Parathyroid adenoma (tissue), 2 donors: ENCODE results near the gene LY6G6C.

ENCODE experiments used
- H2AFZ ChIP-seq: fragments of 300-600 bp; sonication (generic); one replicate; pipeline ENCODE4 v1.7.0; 2017; ENCODE audit warnings: antibody characterized with exemption, mild to moderate bottlenecking
- H3K27ac ChIP-seq: fragments of 300-600 bp; sonication (generic); one replicate; pipeline ENCODE4 v1.7.0; 2017
- H3K27me3 ChIP-seq: fragments of 300-600 bp; sonication (generic); one replicate; pipeline ENCODE4 v1.7.0; 2017; ENCODE audit warnings: low read length; ENCODE audit not compliant: control insufficient read depth, insufficient read depth
- H3K36me3 ChIP-seq: fragments of 300-600 bp; sonication (generic); one replicate; pipeline ENCODE4 v1.7.0; 2017; ENCODE audit warnings: low read length; ENCODE audit not compliant: control insufficient read depth, insufficient read depth
- H3K4me1 ChIP-seq: fragments of 300-600 bp; sonication (generic); one replicate; pipeline ENCODE4 v1.7.0; 2017; ENCODE audit warnings: control low read depth
- H3K4me2 ChIP-seq: fragments of 300-600 bp; sonication (generic); one replicate; pipeline ENCODE4 v1.7.0; 2017; ENCODE audit warnings: low read length
- H3K4me3 ChIP-seq: fragments of 300-600 bp; sonication (generic); one replicate; pipeline ENCODE4 v1.7.0; 2017; ENCODE audit warnings: low read depth, low read length
- H3K79me2 ChIP-seq: fragments of 300-600 bp; sonication (generic); one replicate; pipeline ENCODE4 v1.7.0; 2017; ENCODE audit warnings: control low read depth
- H3K9ac ChIP-seq: fragments of 300-600 bp; sonication (generic); one replicate; pipeline ENCODE4 v1.7.0; 2017; ENCODE audit warnings: mild to moderate bottlenecking
- H3K9me3 ChIP-seq: fragments of 300-600 bp; sonication (generic); one replicate; pipeline ENCODE4 v1.7.0; 2017; ENCODE audit warnings: low read length; ENCODE audit not compliant: control insufficient read depth
- TF ChIP-seq, protein P1 (sequence below): fragments of 300-600 bp; sonication (generic); IDR thresholded peaks from one replicate; pipeline ENCODE4 v1.7.0; 2017; ENCODE audit warnings: antibody characterized with exemption, mild to moderate bottlenecking
- donor health status: primary hyperparathyroidism.

LY6G6C gene

DNA sequence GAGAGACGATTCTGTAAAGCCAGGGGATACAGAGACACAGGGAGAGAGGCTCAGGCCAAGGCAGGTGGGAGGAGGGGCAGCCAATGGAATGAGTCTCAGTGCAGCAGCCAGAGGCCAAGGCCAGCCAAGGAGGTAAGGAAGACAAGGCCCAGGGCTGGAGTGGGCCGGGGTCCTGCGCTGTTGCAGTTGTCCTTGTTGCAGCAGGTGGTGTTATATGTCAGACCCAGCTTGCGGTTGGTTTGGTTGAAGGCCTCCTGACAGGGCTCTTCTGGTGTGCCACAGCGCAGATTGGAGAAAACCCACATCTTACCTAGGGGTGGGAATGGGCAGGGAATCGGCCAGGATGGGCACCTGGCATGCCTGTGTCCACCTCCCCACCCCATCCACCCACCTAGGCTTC, 2.5 kb downstream of the LY6G6C start:
- no peak overlapping the region for H3K27ac ChIP-seq
- no peak overlapping the region for H3K9ac ChIP-seq
- no peaks in the 10 kb centered on the region for H3K9me3 ChIP-seq
- H3K4me2 ChIP-seq: no peak overlapping the region
- no peaks in the 10 kb centered on the region for H3K79me2 ChIP-seq
- no peaks in the 10 kb centered on the region for H3K36me3 ChIP-seq
- no peak overlapping the region for H3K4me3 ChIP-seq
- H3K4me1 ChIP-seq: peaks cover 14% of the 10 kb centered on the region
- H3K27me3 ChIP-seq: no peaks in the 10 kb centered on the region
- H2AFZ ChIP-seq: peak overlapping the region; percentile 3
- TF ChIP-seq, protein P1, sequence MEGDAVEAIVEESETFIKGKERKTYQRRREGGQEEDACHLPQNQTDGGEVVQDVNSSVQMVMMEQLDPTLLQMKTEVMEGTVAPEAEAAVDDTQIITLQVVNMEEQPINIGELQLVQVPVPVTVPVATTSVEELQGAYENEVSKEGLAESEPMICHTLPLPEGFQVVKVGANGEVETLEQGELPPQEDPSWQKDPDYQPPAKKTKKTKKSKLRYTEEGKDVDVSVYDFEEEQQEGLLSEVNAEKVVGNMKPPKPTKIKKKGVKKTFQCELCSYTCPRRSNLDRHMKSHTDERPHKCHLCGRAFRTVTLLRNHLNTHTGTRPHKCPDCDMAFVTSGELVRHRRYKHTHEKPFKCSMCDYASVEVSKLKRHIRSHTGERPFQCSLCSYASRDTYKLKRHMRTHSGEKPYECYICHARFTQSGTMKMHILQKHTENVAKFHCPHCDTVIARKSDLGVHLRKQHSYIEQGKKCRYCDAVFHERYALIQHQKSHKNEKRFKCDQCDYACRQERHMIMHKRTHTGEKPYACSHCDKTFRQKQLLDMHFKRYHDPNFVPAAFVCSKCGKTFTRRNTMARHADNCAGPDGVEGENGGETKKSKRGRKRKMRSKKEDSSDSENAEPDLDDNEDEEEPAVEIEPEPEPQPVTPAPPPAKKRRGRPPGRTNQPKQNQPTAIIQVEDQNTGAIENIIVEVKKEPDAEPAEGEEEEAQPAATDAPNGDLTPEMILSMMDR: no peak

DNA sequence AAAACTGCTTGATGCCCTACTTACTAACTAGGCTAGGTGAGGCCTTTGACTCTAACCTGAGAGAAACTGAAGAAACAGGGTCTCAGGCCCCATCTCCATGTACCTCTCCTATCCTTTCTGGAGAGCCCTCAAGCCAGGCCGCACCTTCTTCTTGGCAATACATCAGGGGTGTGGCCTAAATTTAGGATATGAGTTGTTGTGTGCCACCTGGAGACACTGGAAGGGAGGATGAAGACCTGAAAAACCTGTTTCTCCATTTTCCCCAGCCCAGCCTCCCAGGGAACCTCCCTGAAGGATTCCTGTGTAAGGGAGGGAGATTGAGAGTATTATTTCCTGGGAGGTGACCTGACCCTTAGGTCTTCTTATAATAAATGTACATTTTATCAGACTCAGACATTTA, 3.3 kb downstream of the LY6G6C start:
- peak overlapping the region; percentile 15 for H3K27ac ChIP-seq

DNA sequence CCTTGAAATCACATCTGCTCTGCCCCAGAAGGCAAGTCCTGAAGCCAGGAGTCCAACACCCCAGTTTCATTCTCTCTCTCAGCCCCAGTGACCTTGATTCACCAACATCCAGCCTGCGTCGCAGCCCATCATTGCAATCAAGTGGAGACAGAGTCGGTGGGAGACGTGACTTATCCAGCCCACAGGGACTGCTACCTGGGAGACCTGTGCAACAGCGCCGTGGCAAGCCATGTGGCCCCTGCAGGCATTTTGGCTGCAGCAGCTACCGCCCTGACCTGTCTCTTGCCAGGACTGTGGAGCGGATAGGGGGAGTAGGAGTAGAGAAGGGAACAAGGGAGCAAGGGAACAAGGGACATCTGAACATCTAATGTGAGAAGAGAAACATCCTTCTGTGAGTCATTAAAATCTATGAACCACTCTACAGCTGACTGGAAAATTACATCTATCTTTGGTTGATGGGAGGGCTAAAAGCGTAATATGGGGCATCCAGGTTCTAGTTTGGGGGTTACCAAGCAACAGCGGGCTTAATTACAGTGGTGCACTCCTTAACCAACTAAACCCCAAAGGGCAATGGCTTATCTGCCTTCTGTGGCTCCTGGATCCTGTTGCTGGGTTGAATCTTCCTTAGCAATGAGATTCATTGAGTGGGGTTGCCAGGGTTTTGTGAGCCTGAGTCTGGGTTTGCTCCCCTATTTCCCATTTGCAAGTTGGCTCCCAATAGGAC, 3.9 kb downstream of the LY6G6C start:
- H3K9me3 ChIP-seq: no peaks in the 10 kb centered on the region
- H2AFZ ChIP-seq: peak overlapping the region; percentile 3
- TF ChIP-seq, protein P1: peak; percentile 29
- peak overlapping the region; percentile 15 for H3K27ac ChIP-seq
- peaks cover 14% of the 10 kb centered on the region for H3K4me1 ChIP-seq
- H3K4me2 ChIP-seq: peak overlapping the region; percentile 45
- H3K79me2 ChIP-seq: no peaks in the 10 kb centered on the region
- no peaks in the 10 kb centered on the region for H3K27me3 ChIP-seq
- no peak overlapping the region for H3K4me3 ChIP-seq
- H3K36me3 ChIP-seq: no peaks in the 10 kb centered on the region
- no peak overlapping the region for H3K9ac ChIP-seq

More for the DNA sequence above, 3.3 kb downstream of the LY6G6C start:
- no peaks in the 10 kb centered on the region for H3K79me2 ChIP-seq
- TF ChIP-seq, protein P1: no peak
- H3K9me3 ChIP-seq: no peaks in the 10 kb centered on the region
- H3K4me2 ChIP-seq: peak overlapping the region; percentile 45
- peaks cover 14% of the 10 kb centered on the region for H3K4me1 ChIP-seq
- H3K27me3 ChIP-seq: no peaks in the 10 kb centered on the region
- no peaks in the 10 kb centered on the region for H3K36me3 ChIP-seq
- peak overlapping the region; percentile 3 for H2AFZ ChIP-seq
- H3K4me3 ChIP-seq: no peak overlapping the region
- H3K9ac ChIP-seq: no peak overlapping the region

DNA sequence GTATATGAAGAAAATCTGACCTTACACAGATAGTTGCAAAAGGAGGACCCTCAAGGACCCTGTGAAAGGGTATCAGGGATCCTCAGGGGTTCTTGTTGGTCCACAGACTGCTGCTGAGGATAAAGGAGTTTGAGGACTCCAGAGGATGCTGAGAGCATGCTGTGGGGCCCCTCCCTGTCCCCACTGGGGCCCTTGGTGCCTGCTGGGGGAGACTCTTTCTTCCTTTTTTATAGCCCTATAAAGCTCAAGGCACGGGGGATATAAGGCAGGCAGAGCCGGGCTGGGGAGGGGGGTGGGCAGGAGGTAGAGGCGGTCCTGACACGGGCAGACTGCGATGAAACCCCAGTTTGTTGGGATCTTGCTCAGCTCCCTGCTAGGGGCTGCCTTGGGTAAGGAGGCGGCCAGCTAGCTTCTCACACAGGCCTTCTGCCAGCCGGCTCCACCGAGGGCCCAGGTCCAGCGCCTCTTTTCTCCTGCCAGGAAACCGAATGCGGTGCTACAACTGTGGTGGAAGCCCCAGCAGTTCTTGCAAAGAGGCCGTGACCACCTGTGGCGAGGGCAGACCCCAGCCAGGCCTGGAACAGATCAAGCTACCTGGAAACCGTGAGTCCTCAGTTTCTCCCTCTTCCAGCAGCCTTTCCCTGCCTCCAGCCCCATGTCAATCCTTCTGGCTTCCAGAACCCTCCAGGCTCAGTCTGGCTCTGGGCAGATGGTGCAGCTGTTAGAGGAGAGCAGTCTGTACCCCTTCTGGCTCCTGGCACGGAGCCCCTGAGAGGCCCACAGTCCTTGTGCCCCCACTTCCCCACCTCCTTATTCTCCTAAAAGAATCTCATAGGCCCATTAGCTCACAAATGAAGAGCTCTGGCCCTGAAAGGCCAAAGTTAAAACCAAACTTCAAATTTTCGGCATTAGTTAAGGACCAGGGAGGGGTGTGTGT, 6.3 kb downstream of the LY6G6C start, which contains the start of gene LY6G6D:
TSS of gene LY6G6D (plus strand) at position 327 of the 937 bp plus-strand sequence. CDS start at position 335, 8 bp downstream.
- H3K36me3 ChIP-seq: no peaks in the 10 kb centered on the region
- H3K9ac ChIP-seq: no peak within 1 kb of the TSS
- no peak within 1 kb of the TSS for H3K27ac ChIP-seq
- H3K4me3 ChIP-seq: no peak within 1 kb of the TSS
- H3K27me3 ChIP-seq: no peaks in the 10 kb centered on the region
- TF ChIP-seq, protein P1: no peak
- H2AFZ ChIP-seq: peak within 1 kb of the TSS; percentile 16
- H3K9me3 ChIP-seq: no peaks in the 10 kb centered on the region
- peaks cover 14% of the 10 kb centered on the region for H3K4me1 ChIP-seq
- H3K79me2 ChIP-seq: no peaks in the 10 kb centered on the region
- no peak within 1 kb of the TSS for H3K4me2 ChIP-seq
